ENCODE data around the gene TASOR2. TPM values are rescaled to one million over a fixed set of nuclear protein-coding genes. Genes with fewer than 3 reads are reported as not detected.

Gene TASOR2
- total and polyA plus RNA-seq, 4 donors = 12.3 to 108 (median 29.1) TPM

DNA sequence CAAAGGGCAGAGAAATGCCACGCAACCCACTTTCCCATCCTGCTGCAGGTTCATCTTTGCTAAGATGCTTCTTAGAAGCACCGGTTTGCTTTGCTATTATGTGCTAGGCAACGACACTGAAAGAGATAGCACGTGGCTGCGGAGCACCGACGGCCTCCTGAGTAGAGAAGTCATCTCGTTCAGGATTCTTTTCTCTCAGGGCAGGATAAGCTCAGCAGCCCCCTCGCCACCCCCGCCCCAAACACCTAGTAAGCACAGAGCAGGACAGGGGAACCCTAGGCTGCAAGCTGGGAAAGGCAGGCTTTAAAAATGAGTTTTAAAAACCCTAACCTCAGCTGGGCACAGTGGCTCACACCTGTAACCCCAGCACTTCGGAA lies 33.3 kb upstream of the TASOR2 start:
- no peaks in the 10 kb centered on the region for H3K9me3 ChIP-seq (ENCODE audit: control insufficient read depth in 4 of 4, insufficient read depth in 3 of 4, low read length in 3 of 4)
- H3K27me3 ChIP-seq (ENCODE audit: control insufficient read depth in 3 of 3, insufficient read depth in 3 of 3, low read length in 2 of 3) = no peaks in the 10 kb centered on the region
- ATAC-seq (ENCODE audit: insufficient read depth, low FRiP score) (no peak), DNase-seq (no peak)
- H3K4me3 ChIP-seq = no peak overlapping the region
- H3K9ac ChIP-seq (ENCODE audit: insufficient read depth in 1 of 2, low read length in 2 of 2) = no peak overlapping the region
- 94 to 98% methylated on average over 11 of the region's 11 CpGs for WGBS, 2 donors
- H3K27ac ChIP-seq (ENCODE audit: low read depth in 1 of 2, low read length in 1 of 2) = no peak overlapping the region
- TF ChIP-seq, protein P1, sequence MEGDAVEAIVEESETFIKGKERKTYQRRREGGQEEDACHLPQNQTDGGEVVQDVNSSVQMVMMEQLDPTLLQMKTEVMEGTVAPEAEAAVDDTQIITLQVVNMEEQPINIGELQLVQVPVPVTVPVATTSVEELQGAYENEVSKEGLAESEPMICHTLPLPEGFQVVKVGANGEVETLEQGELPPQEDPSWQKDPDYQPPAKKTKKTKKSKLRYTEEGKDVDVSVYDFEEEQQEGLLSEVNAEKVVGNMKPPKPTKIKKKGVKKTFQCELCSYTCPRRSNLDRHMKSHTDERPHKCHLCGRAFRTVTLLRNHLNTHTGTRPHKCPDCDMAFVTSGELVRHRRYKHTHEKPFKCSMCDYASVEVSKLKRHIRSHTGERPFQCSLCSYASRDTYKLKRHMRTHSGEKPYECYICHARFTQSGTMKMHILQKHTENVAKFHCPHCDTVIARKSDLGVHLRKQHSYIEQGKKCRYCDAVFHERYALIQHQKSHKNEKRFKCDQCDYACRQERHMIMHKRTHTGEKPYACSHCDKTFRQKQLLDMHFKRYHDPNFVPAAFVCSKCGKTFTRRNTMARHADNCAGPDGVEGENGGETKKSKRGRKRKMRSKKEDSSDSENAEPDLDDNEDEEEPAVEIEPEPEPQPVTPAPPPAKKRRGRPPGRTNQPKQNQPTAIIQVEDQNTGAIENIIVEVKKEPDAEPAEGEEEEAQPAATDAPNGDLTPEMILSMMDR (IDR thresholded peaks at IDR 0.05; ENCODE audit: control extremely low read depth, extremely low read depth) = no peak
- peaks cover 0 to 30% (median 3%) of the 10 kb centered on the region in 4 donors for H3K36me3 ChIP-seq (ENCODE audit: control insufficient read depth in 4 of 4, insufficient read depth in 4 of 4, low read length in 4 of 4)
- no peaks in the 10 kb centered on the region for H3K4me1 ChIP-seq (ENCODE audit: control insufficient read depth in 5 of 5, insufficient read depth in 5 of 5, low read length in 5 of 5)

DNA sequence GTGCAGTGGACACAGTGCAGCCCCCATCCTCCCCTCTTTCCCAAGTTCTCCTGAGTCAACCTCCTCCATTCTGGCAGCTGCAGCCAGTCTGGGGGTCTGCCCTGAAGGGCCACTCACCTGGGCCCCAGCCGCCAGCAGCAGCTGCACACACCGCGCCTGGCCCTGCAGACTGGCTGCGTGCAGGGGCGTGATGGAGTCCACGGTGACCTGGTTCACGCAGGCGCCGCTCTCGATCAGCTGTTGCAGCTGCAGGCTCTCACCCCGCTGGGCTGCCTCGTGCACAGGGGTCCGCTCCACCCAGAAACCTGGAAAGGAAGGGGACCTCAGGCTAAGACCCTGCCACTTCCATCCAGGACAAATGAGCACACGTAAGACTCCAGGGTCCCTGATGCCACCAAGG lies 31.9 kb upstream of the TASOR2 start:
- no peaks in the 10 kb centered on the region for H3K9me3 ChIP-seq (ENCODE audit: control insufficient read depth in 4 of 4, insufficient read depth in 3 of 4, low read length in 3 of 4)

DNA sequence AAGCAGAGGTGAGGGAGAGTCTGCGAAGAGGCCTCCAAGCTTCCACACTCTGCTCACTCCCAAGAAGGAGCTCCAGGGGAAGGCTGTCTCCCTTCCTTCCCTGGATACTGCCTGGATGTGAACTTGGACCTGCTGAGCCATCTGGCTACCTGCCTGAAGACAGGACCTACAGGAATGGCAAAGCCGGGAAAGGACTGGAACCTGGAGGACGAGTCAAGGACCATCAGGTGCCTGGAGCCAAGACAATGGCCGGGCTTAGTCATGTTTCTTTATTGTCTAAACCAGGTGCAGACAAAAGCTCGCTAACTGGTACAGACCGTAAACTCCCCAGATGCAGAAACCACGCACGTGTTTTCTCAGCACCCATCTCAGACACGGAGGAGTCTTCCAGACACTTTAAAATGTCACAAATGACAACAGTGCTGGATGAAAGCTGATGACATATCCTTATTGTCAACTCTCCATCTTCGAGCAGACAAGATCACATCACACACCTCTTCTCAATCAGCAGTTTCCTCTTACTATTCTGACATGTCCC lies 30.4 kb upstream of the TASOR2 start:
- no peak overlapping the region for H3K4me3 ChIP-seq
- no peak overlapping the region for H3K9ac ChIP-seq (ENCODE audit: insufficient read depth in 1 of 2, low read length in 2 of 2)
- no peaks in the 10 kb centered on the region for H3K27me3 ChIP-seq (ENCODE audit: control insufficient read depth in 3 of 3, insufficient read depth in 3 of 3, low read length in 2 of 3)
- no peak for DNase-seq
- TF ChIP-seq, protein P1 (IDR thresholded peaks at IDR 0.05; ENCODE audit: control extremely low read depth, extremely low read depth) = no peak
- ATAC-seq (ENCODE audit: insufficient read depth, low FRiP score) = no peak
- no peaks in the 10 kb centered on the region for H3K9me3 ChIP-seq (ENCODE audit: control insufficient read depth in 4 of 4, insufficient read depth in 3 of 4, low read length in 3 of 4)
- H3K4me1 ChIP-seq (ENCODE audit: control insufficient read depth in 5 of 5, insufficient read depth in 5 of 5, low read length in 5 of 5) = peaks cover 0 to 7% (median 4%) of the 10 kb centered on the region in 5 donors
- H3K36me3 ChIP-seq (ENCODE audit: control insufficient read depth in 4 of 4, insufficient read depth in 4 of 4, low read length in 4 of 4) = peaks cover 0 to 18% (median 1%) of the 10 kb centered on the region in 4 donors
- no peak overlapping the region for H3K27ac ChIP-seq (ENCODE audit: low read depth in 1 of 2, low read length in 1 of 2)
- WGBS, 2 donors = 89 to 92% methylated on average over 10 of the region's 10 CpGs

More for the DNA sequence above, 31.9 kb upstream of the TASOR2 start:
- H3K9ac ChIP-seq (ENCODE audit: insufficient read depth in 1 of 2, low read length in 2 of 2) = no peak overlapping the region
- H3K36me3 ChIP-seq (ENCODE audit: control insufficient read depth in 4 of 4, insufficient read depth in 4 of 4, low read length in 4 of 4) = peaks cover 0 to 26% (median 1%) of the 10 kb centered on the region in 4 donors
- peak overlapping the region in 1 of 2 donors; percentile 11 for H3K27ac ChIP-seq (ENCODE audit: low read depth in 1 of 2, low read length in 1 of 2)
- DNase-seq (no peak), ATAC-seq (ENCODE audit: insufficient read depth, low FRiP score) (no peak)
- TF ChIP-seq, protein P1 (IDR thresholded peaks at IDR 0.05; ENCODE audit: control extremely low read depth, extremely low read depth) = no peak
- WGBS, 2 donors = 96 to 98% methylated on average over 14 of the region's 14 CpGs
- H3K4me3 ChIP-seq = no peak overlapping the region
- no peaks in the 10 kb centered on the region for H3K27me3 ChIP-seq (ENCODE audit: control insufficient read depth in 3 of 3, insufficient read depth in 3 of 3, low read length in 2 of 3)
- H3K4me1 ChIP-seq (ENCODE audit: control insufficient read depth in 5 of 5, insufficient read depth in 5 of 5, low read length in 5 of 5) = no peaks in the 10 kb centered on the region

DNA sequence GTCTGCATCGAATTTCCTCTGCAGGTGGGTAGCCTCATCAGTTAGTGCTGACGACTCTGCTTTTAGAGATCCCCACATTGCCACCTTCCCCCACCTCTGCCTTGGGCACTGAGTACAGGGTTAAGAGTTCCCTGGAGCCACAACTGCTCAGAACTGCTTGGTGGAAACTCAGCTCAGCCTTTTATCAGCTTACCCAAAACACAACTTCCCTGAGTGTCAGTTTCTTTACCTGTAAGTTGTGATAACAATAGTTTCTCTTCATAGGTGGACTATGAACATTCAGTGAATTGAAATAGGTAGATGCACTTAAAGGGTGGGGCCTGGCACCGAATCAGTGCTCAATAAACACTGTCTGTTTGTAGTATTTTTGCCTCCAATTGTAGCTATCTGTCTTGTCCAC lies 29.5 kb upstream of the TASOR2 start:
- H3K4me1 ChIP-seq (ENCODE audit: control insufficient read depth in 5 of 5, insufficient read depth in 5 of 5, low read length in 5 of 5) = peaks cover 0 to 14% (median 4%) of the 10 kb centered on the region in 5 donors
- peaks cover 0 to 12% (median 1%) of the 10 kb centered on the region in 4 donors for H3K36me3 ChIP-seq (ENCODE audit: control insufficient read depth in 4 of 4, insufficient read depth in 4 of 4, low read length in 4 of 4)
- no peak overlapping the region for H3K4me3 ChIP-seq
- H3K27ac ChIP-seq (ENCODE audit: low read depth in 1 of 2, low read length in 1 of 2) = no peak overlapping the region
- no peak for DNase-seq
- TF ChIP-seq, protein P1 (IDR thresholded peaks at IDR 0.05; ENCODE audit: control extremely low read depth, extremely low read depth) = no peak
- H3K9ac ChIP-seq (ENCODE audit: insufficient read depth in 1 of 2, low read length in 2 of 2) = no peak overlapping the region
- no peaks in the 10 kb centered on the region for H3K27me3 ChIP-seq (ENCODE audit: control insufficient read depth in 3 of 3, insufficient read depth in 3 of 3, low read length in 2 of 3)
- ATAC-seq (ENCODE audit: insufficient read depth, low FRiP score) = no peak
- H3K9me3 ChIP-seq (ENCODE audit: control insufficient read depth in 4 of 4, insufficient read depth in 3 of 4, low read length in 3 of 4) = no peaks in the 10 kb centered on the region
- WGBS, 2 donors = 66 to 79% methylated on average over 3 of the region's 3 CpGs
